GM23338 (cell line): ENCODE results near the gene BNIP5. TPM values are rescaled to one million over a fixed set of nuclear protein-coding genes. Genes with fewer than 3 reads are reported as not detected.

Source experiments
- ATAC-seq: fragments of 200-7000 bp; cut with Tn5 transposase; 3 replicates; pipeline ENCODE4 v1.9.1; 2020
- DNase-seq: peaks from one replicate; pipeline ENCODE4 v3.0.0-alpha.2; 2015; ENCODE audit warnings: low spot score
- H2AFZ ChIP-seq: fragments of 200-600 bp; sonication (generic); 2 replicates; pipeline ENCODE4 v1.8.0; 2016; ENCODE audit warnings: antibody characterized with exemption, mild to moderate bottlenecking, moderate library complexity
- H3F3A ChIP-seq: fragments of 200-600 bp; sonication (generic); replicated peaks from 2 replicates; pipeline ENCODE4 v1.8.0; 2017; ENCODE audit warnings: antibody characterized with exemption, mixed run types, low read depth
- H3K27ac ChIP-seq: fragments of 200-600 bp; sonication (generic); 2 replicates; pipeline ENCODE4 v1.6.1; 2016; ENCODE audit warnings: low read depth
- H3K27me3 ChIP-seq: fragments of 200-600 bp; sonication (generic); 2 replicates; pipeline ENCODE4 v1.8.0; 2016; ENCODE audit warnings: mild to moderate bottlenecking, mixed run types, moderate library complexity; ENCODE audit not compliant: insufficient read depth
- H3K36me3 ChIP-seq: fragments of 200-600 bp; sonication (generic); 2 replicates; pipeline ENCODE4 v1.8.0; 2016; ENCODE audit warnings: mild to moderate bottlenecking; ENCODE audit not compliant: insufficient read depth
- H3K4me1 ChIP-seq: fragments of 200-600 bp; sonication (generic); 2 replicates; pipeline ENCODE4 v1.8.0; 2016; ENCODE audit warnings: mild to moderate bottlenecking, moderate library complexity; ENCODE audit not compliant: insufficient read depth
- H3K4me2 ChIP-seq: fragments of 200-600 bp; sonication (generic); 2 replicates; pipeline ENCODE4 v1.7.1; 2017; ENCODE audit warnings: mixed run types
- H3K4me3 ChIP-seq: fragments of 200-600 bp; sonication (generic); 2 replicates; pipeline ENCODE4 v1.6.1; 2016; ENCODE audit warnings: mixed run types
- H3K79me2 ChIP-seq: fragments of 200-600 bp; sonication (generic); replicated peaks from 2 replicates; pipeline ENCODE4 v1.8.0; 2017; ENCODE audit warnings: mild to moderate bottlenecking; ENCODE audit not compliant: insufficient read depth
- H3K9me2 ChIP-seq: fragments of 200-600 bp; sonication (generic); 2 replicates; pipeline ENCODE4 v1.8.0; 2017; ENCODE audit not compliant: insufficient read depth
- H4K20me1 ChIP-seq: fragments of 200-600 bp; sonication (generic); replicated peaks from 2 replicates; pipeline ENCODE4 v1.8.0; 2017; ENCODE audit warnings: mild to moderate bottlenecking; ENCODE audit not compliant: insufficient read depth
- H3K27ac Mint-ChIP-seq: 2 replicates; pipeline ENCODE4 v1.8.0; 2020; ENCODE audit warnings: inconsistent platforms, mild to moderate bottlenecking, moderate library complexity, mixed read lengths
- H3K27me3 Mint-ChIP-seq: 3 replicates; pipeline ENCODE4 v1.8.0; 2022; ENCODE audit warnings: low read depth, mild to moderate bottlenecking, moderate library complexity, mixed read lengths, inconsistent platforms; ENCODE audit not compliant: insufficient read depth, poor library complexity
- H3K36me3 Mint-ChIP-seq: 3 replicates; pipeline ENCODE4 v1.8.0; 2021; ENCODE audit warnings: low read depth, mild to moderate bottlenecking, inconsistent platforms, moderate library complexity, mixed read lengths
- H3K4me1 Mint-ChIP-seq: 3 replicates; pipeline ENCODE4 v1.8.0; 2020; ENCODE audit warnings: mild to moderate bottlenecking, inconsistent platforms, mixed read lengths
- H3K4me3 Mint-ChIP-seq: 3 replicates; pipeline ENCODE4 v1.8.0; 2021; ENCODE audit warnings: moderate library complexity, mild to moderate bottlenecking, inconsistent platforms, mixed read lengths
- H3K9me3 Mint-ChIP-seq: 3 replicates; pipeline ENCODE4 v1.8.0; 2020; ENCODE audit warnings: moderate library complexity, mild to moderate bottlenecking, inconsistent platforms, mixed read lengths
- CREB1 ChIP-seq: fragments of 250-450 bp; sonication (Bioruptor Pico); IDR thresholded peaks from 2 replicates; pipeline ENCODE4 v1.5.0; 2020; ENCODE audit warnings: low read depth, mild to moderate bottlenecking, moderate library complexity
- EZH2 ChIP-seq: fragments of 200-600 bp; sonication (generic); IDR thresholded peaks from one replicate; pipeline ENCODE4 v1.8.0; 2017; ENCODE audit warnings: antibody characterized with exemption, mild to moderate bottlenecking, low read depth; ENCODE audit not compliant: unreplicated experiment
- EZH2phosphoT487 ChIP-seq: fragments of 200-600 bp; sonication (generic); IDR thresholded peaks from one replicate; pipeline ENCODE4 v1.8.1; 2018; ENCODE audit warnings: antibody characterized with exemption; ENCODE audit not compliant: unreplicated experiment
- JUNB ChIP-seq: IDR thresholded peaks from one replicate; pipeline ENCODE4 v1.6.1; 2016; ENCODE audit warnings: antibody characterized with exemption; ENCODE audit not compliant: unreplicated experiment
- NANOG ChIP-seq: IDR thresholded peaks from 2 replicates; pipeline ENCODE4 v1.6.1; 2016; ENCODE audit warnings: antibody characterized with exemption, borderline replicate concordance
- POLR2AphosphoS5 ChIP-seq: IDR thresholded peaks from 2 replicates; pipeline ENCODE4 v1.6.1; 2016; ENCODE audit warnings: antibody characterized with exemption, low read depth
- STAT1 ChIP-seq: IDR thresholded peaks from one replicate; pipeline ENCODE4 v1.6.1; 2016; ENCODE audit warnings: antibody characterized with exemption; ENCODE audit not compliant: unreplicated experiment
- ZNF114 ChIP-seq: fragments of 250-450 bp; sonication (Bioruptor Pico); IDR thresholded peaks from 2 replicates; pipeline ENCODE4 v1.5.0; 2020; ENCODE audit warnings: mild to moderate bottlenecking, moderate library complexity
- polyA plus RNA-seq: library from polyadenylated mRNA; unstranded; fragments of >200 nt; fragmentation: Nextera tagmentation; extraction: Ambion mirVana; gene quantifications from 2 replicates; pipeline ENCODE4 v1.2.1, GENCODE V29; 2016
- total RNA-seq: library from RNA; depleted of rRNA; stranded (reverse); fragments of >200 nt; shearing (Covaris generic); gene quantifications from 2 replicates; pipeline ENCODE4 v1.2.3, GENCODE V29; 2014
- TF ChIP-seq, protein P1 (sequence below): fragments of 250-450 bp; sonication (Bioruptor Pico); IDR thresholded peaks from 2 replicates; pipeline ENCODE4 v1.5.0; 2020; ENCODE audit warnings: mild to moderate bottlenecking, moderate library complexity
- TF ChIP-seq, protein P2 (sequence below): IDR thresholded peaks from 2 replicates; pipeline ENCODE4 v1.6.1; 2016; ENCODE audit warnings: antibody characterized with exemption
- TF ChIP-seq, protein P3 (sequence below), 2 experiments: fragments of 200-600 bp in 1 of 2; sonication (generic) in 1 of 2; conservative IDR thresholded peaks; 2 replicates each; pipeline versions ENCODE4 v1.5.1 to v1.6.1; 2016 to 2017; ENCODE audit warnings: antibody characterized with exemption in 2 of 2, low read depth in 2 of 2, mild to moderate bottlenecking in 2 of 2, moderate library complexity in 1 of 2

The BNIP5 gene
- total and polyA plus RNA-seq, 2 experiments from 2014 or later: not detected

DNA sequence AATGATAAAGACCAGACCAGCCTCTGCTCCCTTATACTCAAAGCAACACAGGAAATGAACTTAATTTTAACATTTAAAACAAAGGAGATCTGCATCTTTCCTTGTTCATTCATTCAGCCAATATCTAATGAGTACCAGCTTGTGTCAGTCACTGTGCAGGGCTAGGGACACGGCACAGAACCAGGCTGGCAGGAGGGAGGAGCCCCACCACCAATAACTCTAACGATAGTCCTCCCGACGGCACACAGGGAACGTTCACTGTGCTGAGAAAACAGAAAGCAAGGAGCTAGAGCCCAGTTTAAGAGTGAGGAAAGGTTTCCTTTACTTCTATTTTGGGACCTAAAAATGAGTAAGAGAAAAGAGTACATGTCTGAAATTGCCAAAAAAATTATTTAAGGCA, 40.9 kb upstream of the BNIP5 start (continued):
- TF ChIP-seq, protein P1, sequence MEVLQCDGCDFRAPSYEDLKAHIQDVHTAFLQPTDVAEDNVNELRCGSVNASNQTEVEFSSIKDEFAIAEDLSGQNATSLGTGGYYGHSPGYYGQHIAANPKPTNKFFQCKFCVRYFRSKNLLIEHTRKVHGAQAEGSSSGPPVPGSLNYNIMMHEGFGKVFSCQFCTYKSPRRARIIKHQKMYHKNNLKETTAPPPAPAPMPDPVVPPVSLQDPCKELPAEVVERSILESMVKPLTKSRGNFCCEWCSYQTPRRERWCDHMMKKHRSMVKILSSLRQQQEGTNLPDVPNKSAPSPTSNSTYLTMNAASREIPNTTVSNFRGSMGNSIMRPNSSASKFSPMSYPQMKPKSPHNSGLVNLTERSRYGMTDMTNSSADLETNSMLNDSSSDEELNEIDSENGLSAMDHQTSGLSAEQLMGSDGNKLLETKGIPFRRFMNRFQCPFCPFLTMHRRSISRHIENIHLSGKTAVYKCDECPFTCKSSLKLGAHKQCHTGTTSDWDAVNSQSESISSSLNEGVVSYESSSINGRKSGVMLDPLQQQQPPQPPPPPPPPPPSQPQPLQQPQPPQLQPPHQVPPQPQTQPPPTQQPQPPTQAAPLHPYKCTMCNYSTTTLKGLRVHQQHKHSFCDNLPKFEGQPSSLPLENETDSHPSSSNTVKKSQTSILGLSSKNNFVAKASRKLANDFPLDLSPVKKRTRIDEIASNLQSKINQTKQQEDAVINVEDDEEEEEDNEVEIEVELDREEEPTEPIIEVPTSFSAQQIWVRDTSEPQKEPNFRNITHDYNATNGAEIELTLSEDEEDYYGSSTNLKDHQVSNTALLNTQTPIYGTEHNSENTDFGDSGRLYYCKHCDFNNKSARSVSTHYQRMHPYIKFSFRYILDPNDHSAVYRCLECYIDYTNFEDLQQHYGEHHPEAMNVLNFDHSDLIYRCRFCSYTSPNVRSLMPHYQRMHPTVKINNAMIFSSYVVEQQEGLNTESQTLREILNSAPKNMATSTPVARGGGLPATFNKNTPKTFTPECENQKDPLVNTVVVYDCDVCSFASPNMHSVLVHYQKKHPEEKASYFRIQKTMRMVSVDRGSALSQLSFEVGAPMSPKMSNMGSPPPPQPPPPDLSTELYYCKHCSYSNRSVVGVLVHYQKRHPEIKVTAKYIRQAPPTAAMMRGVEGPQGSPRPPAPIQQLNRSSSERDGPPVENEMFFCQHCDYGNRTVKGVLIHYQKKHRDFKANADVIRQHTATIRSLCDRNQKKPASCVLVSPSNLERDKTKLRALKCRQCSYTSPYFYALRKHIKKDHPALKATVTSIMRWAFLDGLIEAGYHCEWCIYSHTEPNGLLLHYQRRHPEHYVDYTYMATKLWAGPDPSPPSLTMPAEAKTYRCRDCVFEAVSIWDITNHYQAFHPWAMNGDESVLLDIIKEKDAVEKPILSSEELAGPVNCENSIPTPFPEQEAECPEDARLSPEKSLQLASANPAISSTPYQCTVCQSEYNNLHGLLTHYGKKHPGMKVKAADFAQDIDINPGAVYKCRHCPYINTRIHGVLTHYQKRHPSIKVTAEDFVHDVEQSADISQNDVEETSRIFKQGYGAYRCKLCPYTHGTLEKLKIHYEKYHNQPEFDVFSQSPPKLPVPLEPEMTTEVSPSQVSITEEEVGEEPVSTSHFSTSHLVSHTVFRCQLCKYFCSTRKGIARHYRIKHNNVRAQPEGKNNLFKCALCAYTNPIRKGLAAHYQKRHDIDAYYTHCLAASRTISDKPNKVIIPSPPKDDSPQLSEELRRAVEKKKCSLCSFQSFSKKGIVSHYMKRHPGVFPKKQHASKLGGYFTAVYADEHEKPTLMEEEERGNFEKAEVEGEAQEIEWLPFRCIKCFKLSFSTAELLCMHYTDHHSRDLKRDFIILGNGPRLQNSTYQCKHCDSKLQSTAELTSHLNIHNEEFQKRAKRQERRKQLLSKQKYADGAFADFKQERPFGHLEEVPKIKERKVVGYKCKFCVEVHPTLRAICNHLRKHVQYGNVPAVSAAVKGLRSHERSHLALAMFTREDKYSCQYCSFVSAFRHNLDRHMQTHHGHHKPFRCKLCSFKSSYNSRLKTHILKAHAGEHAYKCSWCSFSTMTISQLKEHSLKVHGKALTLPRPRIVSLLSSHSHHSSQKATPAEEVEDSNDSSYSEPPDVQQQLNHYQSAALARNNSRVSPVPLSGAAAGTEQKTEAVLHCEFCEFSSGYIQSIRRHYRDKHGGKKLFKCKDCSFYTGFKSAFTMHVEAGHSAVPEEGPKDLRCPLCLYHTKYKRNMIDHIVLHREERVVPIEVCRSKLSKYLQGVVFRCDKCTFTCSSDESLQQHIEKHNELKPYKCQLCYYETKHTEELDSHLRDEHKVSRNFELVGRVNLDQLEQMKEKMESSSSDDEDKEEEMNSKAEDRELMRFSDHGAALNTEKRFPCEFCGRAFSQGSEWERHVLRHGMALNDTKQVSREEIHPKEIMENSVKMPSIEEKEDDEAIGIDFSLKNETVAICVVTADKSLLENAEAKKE (CRISPR knock-in tag): no peak
- TF ChIP-seq, protein P2, sequence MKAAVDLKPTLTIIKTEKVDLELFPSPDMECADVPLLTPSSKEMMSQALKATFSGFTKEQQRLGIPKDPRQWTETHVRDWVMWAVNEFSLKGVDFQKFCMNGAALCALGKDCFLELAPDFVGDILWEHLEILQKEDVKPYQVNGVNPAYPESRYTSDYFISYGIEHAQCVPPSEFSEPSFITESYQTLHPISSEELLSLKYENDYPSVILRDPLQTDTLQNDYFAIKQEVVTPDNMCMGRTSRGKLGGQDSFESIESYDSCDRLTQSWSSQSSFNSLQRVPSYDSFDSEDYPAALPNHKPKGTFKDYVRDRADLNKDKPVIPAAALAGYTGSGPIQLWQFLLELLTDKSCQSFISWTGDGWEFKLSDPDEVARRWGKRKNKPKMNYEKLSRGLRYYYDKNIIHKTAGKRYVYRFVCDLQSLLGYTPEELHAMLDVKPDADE: no peak
- TF ChIP-seq JUNB (no peak), CREB1 (CRISPR knock-in tag) (no peak), POLR2AphosphoS5 (no peak), EZH2phosphoT487 (no peak)

DNA sequence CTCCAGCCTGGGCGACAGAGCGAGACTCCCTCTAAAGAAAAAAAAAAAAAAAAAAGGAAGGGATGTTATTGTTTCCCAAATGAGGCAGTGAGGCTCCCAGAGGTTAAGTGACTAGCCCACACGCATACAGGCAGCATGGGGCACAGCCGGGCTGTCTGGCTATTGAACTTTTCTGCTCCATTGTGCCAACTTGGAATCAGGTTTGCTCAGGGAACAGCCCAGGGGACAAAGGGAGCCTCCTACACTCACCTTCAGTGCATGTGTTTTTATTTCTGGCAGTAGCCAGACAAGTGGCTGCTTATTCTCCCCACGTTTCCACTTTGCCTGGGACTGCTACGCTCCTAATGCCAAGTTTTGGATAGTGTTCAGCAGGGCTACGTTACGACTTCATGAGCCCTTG, 40.1 kb upstream of the BNIP5 start:
- ATAC-seq (peak; percentile 70), DNase-seq (no peak)
- no peaks in the 10 kb centered on the region for H3K79me2 ChIP-seq
- Mint-ChIP-seq H3K27ac (no peak overlapping the region), H3K4me3 (no peak overlapping the region), H3K27me3 (peaks cover 7% of the 10 kb centered on the region), H3K4me1 (peaks cover 20% of the 10 kb centered on the region), H3K36me3 (peaks cover 4% of the 10 kb centered on the region; the same call in 1 of the 3 replicates), H3K9me3 (no peaks in the 10 kb centered on the region)
- H3K4me3 ChIP-seq: no peak overlapping the region
- H3K27ac ChIP-seq: no peak overlapping the region
- no peaks in the 10 kb centered on the region for H3K9me2 ChIP-seq
- no peaks in the 10 kb centered on the region for H3K27me3 ChIP-seq
- no peaks in the 10 kb centered on the region for H3K36me3 ChIP-seq
- H2AFZ ChIP-seq: peak overlapping the region; percentile 66; the same call in 1 of the 2 replicates
- no peaks in the 10 kb centered on the region for H4K20me1 ChIP-seq
- H3K4me1 ChIP-seq: 0 out of 2 replicates have a peak, but pooled peaks cover 10% of the 10 kb centered on the region
- no peak overlapping the region for H3K4me2 ChIP-seq
- H3F3A ChIP-seq: no peaks in the 10 kb centered on the region
- TF ChIP-seq ZNF114 (CRISPR knock-in tag): no peak
- no peak for TF ChIP-seq STAT1
- TF ChIP-seq, protein P3, sequence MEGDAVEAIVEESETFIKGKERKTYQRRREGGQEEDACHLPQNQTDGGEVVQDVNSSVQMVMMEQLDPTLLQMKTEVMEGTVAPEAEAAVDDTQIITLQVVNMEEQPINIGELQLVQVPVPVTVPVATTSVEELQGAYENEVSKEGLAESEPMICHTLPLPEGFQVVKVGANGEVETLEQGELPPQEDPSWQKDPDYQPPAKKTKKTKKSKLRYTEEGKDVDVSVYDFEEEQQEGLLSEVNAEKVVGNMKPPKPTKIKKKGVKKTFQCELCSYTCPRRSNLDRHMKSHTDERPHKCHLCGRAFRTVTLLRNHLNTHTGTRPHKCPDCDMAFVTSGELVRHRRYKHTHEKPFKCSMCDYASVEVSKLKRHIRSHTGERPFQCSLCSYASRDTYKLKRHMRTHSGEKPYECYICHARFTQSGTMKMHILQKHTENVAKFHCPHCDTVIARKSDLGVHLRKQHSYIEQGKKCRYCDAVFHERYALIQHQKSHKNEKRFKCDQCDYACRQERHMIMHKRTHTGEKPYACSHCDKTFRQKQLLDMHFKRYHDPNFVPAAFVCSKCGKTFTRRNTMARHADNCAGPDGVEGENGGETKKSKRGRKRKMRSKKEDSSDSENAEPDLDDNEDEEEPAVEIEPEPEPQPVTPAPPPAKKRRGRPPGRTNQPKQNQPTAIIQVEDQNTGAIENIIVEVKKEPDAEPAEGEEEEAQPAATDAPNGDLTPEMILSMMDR (conservative IDR thresholded peaks at IDR 0.05; ENCODE audit: low read depth in 2 of 2): no peak
- no peak for TF ChIP-seq EZH2phosphoT487
- TF ChIP-seq EZH2: no peak
- TF ChIP-seq NANOG: no peak
- TF ChIP-seq JUNB: no peak
